Ecto neural progenitor cell (in vitro differentiated cells): ENCODE measurements around the gene GYS2.

ENCODE experiments used
- DNase-seq: peaks from one replicate; pipeline ENCODE4 v3.0.0-alpha.2; 2018; ENCODE audit warnings: low spot score

Gene GYS2

GRCh38 chr12:21604245-21605101 lies at the start of gene GYS2:
GYS2 (minus strand) TSS chr12:21604847; CDS start chr12:21604592, 255 bp downstream.
- DNase-seq = no peak

GRCh38 chr12:21651821-21652220 lies 47.2 kb upstream of the GYS2 start:
- DNase-seq = no peak

GRCh38 chr12:21650997-21651396 lies 46.4 kb upstream of the GYS2 start:
- no peak for DNase-seq

GRCh38 chr12:21649034-21649433 lies 44.4 kb upstream of the GYS2 start:
- DNase-seq = no peak

- no peak for DNase-seq
Measured at GRCh38 chr12:21648378-21648777, 43.7 kb upstream of the GYS2 start.

- no peak for DNase-seq
Measured at GRCh38 chr12:21647179-21647578, 42.5 kb upstream of the GYS2 start.

GRCh38 chr12:21645041-21645500 lies 40.4 kb upstream of the GYS2 start:
- DNase-seq = peak; percentile 70

GRCh38 chr12:21644516-21644915 lies 39.9 kb upstream of the GYS2 start:
- DNase-seq = no peak

- no peak for DNase-seq
Measured at GRCh38 chr12:21643758-21644157, 39.1 kb upstream of the GYS2 start.

GRCh38 chr12:21642707-21643389 lies 38.2 kb upstream of the GYS2 start:
- no peak for DNase-seq

- no peak for DNase-seq
Measured at GRCh38 chr12:21638054-21638891, 33.6 kb upstream of the GYS2 start.

GRCh38 chr12:21634245-21634644 lies 29.6 kb upstream of the GYS2 start:
- no peak for DNase-seq

GRCh38 chr12:21631367-21631766 lies 26.7 kb upstream of the GYS2 start:
- DNase-seq = no peak

GRCh38 chr12:21627924-21628323 lies 23.3 kb upstream of the GYS2 start:
- no peak for DNase-seq

- DNase-seq = no peak
Measured at GRCh38 chr12:21618566-21618965, 13.9 kb upstream of the GYS2 start.

GRCh38 chr12:21617030-21617429 lies 12.4 kb upstream of the GYS2 start:
- no peak for DNase-seq

- DNase-seq = no peak
Measured at GRCh38 chr12:21615431-21615830, 10.8 kb upstream of the GYS2 start.

- DNase-seq = no peak
Measured at GRCh38 chr12:21614506-21614905, 9.9 kb upstream of the GYS2 start.

- no peak for DNase-seq
Measured at GRCh38 chr12:21613931-21614330, 9.3 kb upstream of the GYS2 start.

- no peak for DNase-seq
Measured at GRCh38 chr12:21608196-21608595, 3.5 kb upstream of the GYS2 start.

- no peak for DNase-seq
Measured at GRCh38 chr12:21607701-21608100, 3.1 kb upstream of the GYS2 start.

GRCh38 chr12:21606175-21606574 lies 1.5 kb upstream of the GYS2 start:
- no peak for DNase-seq
